HG03442 (cell line): ENCODE results near the gene DIO2.
A peak's percentile ranks its signal among the peaks of the same experiment; 100 is the strongest.

Experiments
- ATAC-seq: cut with Tn5 transposase; IDR thresholded peaks from one replicate; pipeline ENCODE4 v1.9.1; 2021; ENCODE audit warnings: mild to moderate bottlenecking, moderate library complexity; ENCODE audit not compliant: unreplicated experiment

The DIO2 gene

DNA sequence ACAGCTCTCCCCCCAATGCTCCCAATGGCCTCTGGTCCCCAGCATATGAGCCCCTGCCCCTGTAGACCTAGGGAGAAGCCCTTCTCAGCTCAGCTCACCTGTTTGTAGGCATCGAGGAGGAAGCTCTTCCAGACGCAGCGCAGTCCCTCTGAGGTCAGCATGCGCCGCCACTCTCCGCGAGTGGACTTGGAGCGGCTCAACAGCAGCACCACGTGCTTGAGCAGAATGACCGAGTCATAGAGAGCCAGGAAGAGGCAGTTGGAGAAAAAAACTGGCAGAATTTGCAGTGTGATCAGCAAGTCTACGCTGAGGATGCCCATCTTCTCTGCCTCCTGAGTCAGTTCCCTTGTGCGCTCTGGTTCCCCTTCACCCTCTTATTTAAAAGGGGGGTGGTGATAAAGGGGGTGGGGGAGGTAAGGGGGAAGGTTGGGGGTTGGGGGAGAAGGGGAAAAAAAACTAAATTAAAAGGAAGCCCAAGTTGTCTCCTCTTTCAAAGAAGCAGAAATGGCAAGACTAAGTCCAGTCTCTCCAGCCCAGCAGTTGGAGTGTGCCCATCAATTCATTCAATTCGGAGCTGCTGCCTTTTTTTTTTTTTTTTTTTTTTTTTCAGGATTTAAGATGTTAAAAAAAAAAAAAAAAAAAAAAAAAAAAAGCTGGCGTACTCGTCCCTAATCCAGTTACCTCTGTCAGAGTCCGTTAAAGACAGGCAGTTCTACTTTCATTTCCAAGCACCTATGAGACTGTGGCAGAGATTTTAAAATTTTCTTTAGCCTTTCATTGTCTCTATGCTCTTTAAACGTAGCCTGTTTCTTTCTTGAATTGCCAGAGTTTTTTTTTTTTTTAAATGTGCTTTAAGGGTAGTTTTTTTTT is at the start of gene DIO2:
DIO2 (minus strand) TSS at position 352 of the 870 bp plus-strand sequence; CDS start at position 320, 32 bp downstream.
- ATAC-seq = no peak

GRCh38 chr14:80260645-80261044 is 49.3 kb upstream of the DIO2 start:
- ATAC-seq = no peak

GRCh38 chr14:80239631-80240030 is 28.3 kb upstream of the DIO2 start:
- no peak for ATAC-seq

DNA sequence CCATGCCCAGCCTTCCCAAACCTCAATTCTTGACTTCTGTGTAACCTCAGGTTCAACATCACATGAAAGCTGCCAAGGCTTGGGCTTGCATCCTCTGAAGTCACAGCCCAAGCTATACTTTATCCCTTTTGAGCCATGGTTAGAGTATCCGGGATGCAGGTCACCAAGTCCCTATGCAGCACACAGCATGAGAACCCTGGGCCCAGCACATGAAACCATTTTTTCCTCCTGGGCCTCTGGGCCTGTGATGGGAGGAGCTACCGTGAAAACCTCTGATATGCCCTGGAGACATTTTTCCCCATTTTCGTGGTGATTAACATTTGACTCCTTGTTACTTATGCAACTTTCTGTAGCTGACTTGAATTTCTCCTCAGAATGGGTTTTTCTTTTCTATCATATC is 25.8 kb upstream of the DIO2 start:
- ATAC-seq = no peak

DNA sequence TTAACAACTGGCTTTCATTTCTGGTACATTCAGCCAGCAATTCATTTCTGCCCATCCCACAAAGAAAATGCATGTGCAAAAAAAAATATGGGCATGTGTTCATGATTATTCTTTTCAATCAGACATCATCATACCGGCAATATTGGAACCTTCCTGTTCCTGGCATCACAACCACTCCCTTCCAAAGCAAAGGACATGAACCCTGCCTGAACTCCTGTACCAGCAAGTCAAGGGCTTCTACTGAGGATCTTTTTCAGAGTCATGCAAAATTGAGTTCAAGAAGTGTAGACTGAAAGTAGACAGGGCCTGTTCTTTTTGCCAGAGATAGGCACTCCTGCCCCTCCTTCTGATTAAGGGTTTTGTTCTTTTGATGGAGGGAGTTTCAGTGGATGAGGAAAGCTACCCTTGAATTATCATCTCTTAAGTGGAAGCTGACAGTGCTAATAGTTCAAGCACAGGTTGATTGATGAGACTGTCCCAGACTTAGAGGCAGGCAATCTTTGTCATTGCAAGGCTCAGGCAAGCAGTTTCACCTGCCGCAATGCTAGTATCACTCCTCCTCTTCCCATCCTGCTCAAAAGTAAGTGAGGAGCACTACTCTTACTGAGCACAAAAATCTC is 22.3 kb upstream of the DIO2 start:
- ATAC-seq = no peak

DNA sequence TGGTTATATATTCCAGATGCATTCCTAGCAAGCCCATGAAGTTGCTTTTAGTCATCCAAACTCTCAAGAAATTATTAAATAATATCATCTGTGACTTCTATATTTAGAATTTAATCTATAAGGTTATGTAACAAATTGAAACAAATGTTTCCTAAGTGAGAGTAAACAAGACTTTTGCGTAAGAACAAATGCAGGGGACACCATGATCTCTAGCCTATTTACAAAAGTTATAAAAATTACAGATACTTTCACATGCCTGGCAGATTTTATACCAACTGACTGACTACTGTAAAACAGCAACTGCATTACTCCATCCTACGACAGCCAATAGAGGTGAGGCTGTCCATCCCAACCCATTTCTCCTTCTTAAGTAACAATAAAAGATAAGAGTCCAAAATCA is 20.4 kb upstream of the DIO2 start:
- ATAC-seq = no peak

DNA sequence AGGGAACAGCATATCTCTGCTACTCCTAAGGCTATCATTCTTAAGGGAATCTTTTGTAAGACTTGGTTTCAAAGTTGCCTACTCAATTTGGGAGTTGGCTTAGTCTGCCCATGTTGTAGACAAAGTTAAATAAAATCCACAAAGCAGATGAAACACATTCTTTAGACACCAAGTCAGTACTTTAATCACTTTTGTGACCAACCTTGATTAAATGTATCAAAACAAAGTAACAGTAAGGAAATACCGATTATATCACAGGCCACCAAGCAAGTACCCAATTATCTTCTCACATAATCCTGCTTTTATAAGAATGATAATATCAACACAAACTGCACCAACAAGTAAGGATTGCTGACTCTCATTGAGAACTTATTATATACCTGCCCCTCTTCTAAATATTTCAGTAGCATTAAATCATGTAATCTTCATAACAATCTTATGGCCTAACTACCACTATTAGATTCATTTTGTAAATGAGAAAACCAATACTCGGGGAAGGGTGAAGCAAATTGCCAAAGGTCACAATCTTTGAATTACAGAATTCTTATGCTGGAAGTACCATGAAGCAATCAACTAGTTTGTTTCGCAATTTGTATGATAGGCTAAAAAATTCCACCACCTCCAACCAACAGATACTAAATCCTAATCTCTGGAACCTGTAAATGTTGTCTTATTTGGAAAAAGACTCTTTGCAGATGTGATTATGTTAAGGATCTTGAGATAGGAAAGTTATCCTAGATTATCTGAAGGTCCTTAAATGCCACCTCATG is 12.6 kb upstream of the DIO2 start:
- no peak for ATAC-seq

DNA sequence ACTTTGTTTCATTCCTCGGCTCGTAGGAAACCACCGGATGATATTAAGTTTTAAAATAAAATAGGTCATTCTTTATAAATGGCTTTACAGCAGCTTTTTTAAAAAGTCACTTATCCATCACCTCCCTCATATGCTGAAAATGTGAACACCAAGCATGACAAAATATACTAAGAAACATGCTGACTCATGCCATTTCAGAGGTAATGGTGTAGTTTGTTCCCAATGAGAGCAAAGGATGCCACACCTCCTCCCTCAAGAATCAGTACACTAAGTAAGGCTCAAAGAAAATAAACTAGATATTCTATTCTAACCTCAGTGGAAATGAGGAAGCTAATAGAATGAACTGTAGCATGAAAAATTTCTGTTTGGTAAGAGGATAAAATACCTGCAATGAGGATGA is 5.5 kb upstream of the DIO2 start:
- ATAC-seq = no peak

DNA sequence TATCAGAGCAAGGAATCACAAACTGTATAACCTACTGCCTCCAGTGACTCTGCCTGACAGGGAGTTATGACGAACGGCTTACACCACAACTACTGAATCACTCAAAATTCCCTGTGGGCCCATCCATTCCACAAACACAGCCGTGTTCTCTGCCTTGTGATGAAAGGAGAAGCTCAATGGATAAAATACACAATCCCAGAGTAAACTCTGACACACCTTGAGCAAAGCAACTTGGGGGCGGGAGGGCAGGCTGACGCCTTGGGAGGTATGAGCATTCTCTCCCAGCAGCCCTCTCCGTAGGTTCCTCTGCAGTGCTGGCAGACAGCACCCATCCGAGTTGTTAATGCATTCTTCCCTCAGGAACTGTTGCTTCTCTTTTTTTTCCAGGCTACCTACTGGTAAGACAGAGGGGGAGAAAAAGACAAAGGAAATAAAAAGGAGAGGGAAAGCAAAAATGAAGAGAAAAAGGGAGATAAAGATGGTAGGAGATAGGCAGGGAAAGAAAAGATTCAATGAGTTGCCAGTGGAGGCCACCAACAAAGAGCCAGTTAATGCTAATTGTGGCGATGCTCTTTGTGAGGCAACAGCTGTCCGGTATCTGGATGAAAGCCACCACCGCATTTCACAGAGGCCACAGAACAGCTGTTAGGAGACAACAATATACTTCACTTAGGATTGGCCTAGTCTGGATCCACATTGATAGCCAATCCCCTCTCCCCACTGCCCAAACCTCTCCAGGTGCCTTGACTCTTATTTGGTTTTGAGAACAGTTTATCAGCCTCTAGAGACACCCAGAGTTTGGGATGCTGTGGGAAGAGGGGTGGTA is 4.7 kb upstream of the DIO2 start:
- ATAC-seq = no peak

- no peak for ATAC-seq
Observed at GRCh38 chr14:80215081-80215480, 3.8 kb upstream of the DIO2 start.

DNA sequence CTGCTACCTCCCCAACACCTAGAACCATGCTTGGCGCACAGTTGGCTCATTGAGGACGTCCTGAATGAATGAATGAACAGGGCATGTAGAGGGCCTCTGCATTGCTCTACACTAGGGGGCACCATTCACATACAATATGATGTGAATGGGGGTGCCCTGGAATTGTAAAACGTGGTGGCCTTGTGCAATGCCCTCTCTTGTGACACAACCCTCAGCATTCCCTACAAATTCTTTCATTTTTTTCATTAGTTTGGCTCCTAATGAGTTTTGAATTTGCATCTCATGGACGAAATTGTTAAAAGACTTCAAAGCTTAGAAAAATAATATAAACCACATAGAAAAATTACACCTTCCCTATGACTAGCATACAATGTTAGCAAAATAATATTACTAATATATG is 2.3 kb upstream of the DIO2 start:
- peak; percentile 80 for ATAC-seq

- no peak for ATAC-seq
Observed at GRCh38 chr14:80212023-80212397, 706 bp upstream of the DIO2 start.

GRCh38 chr14:80208461-80208860 is 2.8 kb downstream of the DIO2 start:
- no peak for ATAC-seq

- ATAC-seq = no peak
Observed at GRCh38 chr14:80206351-80207080, 4.8 kb downstream of the DIO2 start.

GRCh38 chr14:80202888-80203562 is 8.3 kb downstream of the DIO2 start:
- ATAC-seq = no peak

- ATAC-seq = no peak
Observed at GRCh38 chr14:80200093-80200492, 11.2 kb downstream of the DIO2 start.

DNA sequence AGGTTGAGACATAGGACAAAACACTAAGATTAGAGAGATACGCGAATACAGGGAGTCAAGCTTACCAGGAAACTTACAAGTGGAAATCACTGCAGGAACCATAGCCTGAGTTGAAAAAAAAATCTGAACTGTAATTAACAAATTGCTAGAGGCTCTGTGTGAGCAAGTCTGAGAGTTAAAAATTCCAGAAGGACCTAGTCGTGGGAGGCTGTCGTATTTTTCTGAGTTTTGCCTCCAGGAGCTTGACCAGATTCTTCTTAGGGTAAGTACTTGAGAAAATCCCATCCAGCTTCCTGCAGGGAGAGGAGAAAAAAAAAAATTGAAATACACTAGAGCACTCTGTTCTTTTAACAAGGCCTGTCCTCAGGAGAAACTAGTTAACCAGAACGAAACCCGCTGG is 22.7 kb downstream of the DIO2 start:
- no peak for ATAC-seq

GRCh38 chr14:80186301-80186800 is 25.0 kb downstream of the DIO2 start:
- no peak for ATAC-seq

- ATAC-seq = no peak
Observed at GRCh38 chr14:80176893-80177292, 34.4 kb downstream of the DIO2 start.
